Panc1 (cell line): ENCODE results near the gene EEF2K. TPM values are rescaled to one million over a fixed set of nuclear protein-coding genes. Genes with fewer than 3 reads are reported as not detected.

ENCODE experiments used
- ATAC-seq: fragments of 200-7000 bp; cut with Tn5 transposase; 2 replicates; pipeline ENCODE4 v1.9.1; 2020; ENCODE audit warnings: mild to moderate bottlenecking, moderate library complexity
- BruUV-seq: library from RNA; stranded (reverse); fragments of 400-500 nt; replicated peaks from 2 replicates; lab custom pipeline; 2021; lab: Mats Ljungman, UMichigan
- CTCF ChIA-PET: fragments of 300-600 bp; sonication (Branson Sonifier 250); formaldehyde crosslinking; loops from one replicate; lab custom pipeline; 2022; ENCODE audit warnings: antibody characterized with exemption; lab: Charles Lee
- POLR2A ChIA-PET: fragments of 300-600 bp; sonication (Branson Sonifier 250); formaldehyde crosslinking; loops from one replicate; lab custom pipeline; 2022; ENCODE audit warnings: antibody characterized with exemption; lab: Charles Lee
- DNase-seq: peaks from one replicate; pipeline ENCODE4 v3.0.0-alpha.2; 2010; ENCODE audit warnings: low read depth, low spot score
- H3K27ac ChIP-seq: 2 replicates; pipeline ENCODE4 v1.5.1; 2011; ENCODE audit warnings: mild to moderate bottlenecking, low read length, inconsistent platforms
- H3K27me3 ChIP-seq: fragments of 200-500 bp; sonication (Bioruptor generic); 2 replicates; pipeline ENCODE4 v1.6.0; 2014; ENCODE audit warnings: low read length, inconsistent platforms; ENCODE audit not compliant: control insufficient read depth, insufficient read depth
- H3K36me3 ChIP-seq: fragments of 200-500 bp; sonication (Bioruptor generic); 2 replicates; pipeline ENCODE4 v1.5.1; 2014; ENCODE audit warnings: inconsistent platforms, mild to moderate bottlenecking, low read length, moderate library complexity; ENCODE audit not compliant: control insufficient read depth, insufficient read depth
- H3K4me1 ChIP-seq: 2 replicates; pipeline ENCODE4 v1.5.1; 2011; ENCODE audit warnings: inconsistent platforms, mild to moderate bottlenecking, low read length, moderate library complexity; ENCODE audit not compliant: control insufficient read depth, insufficient read depth
- H3K4me3 ChIP-seq, 2 experiments: 2 replicates each; pipeline ENCODE4 v1.5.1; 2011 to 2012; ENCODE audit warnings: low read depth in 2 of 2, low read length in 2 of 2, mild to moderate bottlenecking in 2 of 2, inconsistent platforms in 1 of 2, moderate library complexity in 1 of 2
- H3K9me3 ChIP-seq: fragments of 200-500 bp; sonication (Bioruptor generic); 2 replicates; pipeline ENCODE4 v1.5.1; 2014; ENCODE audit warnings: low read depth, mild to moderate bottlenecking, inconsistent platforms, low read length, moderate library complexity; ENCODE audit not compliant: control insufficient read depth, insufficient read depth
- POLR2AphosphoS5 ChIP-seq: IDR thresholded peaks from 2 replicates; pipeline ENCODE4 v1.6.1; 2012; ENCODE audit warnings: mild to moderate bottlenecking, low read depth, low read length, moderate library complexity
- REST ChIP-seq, 2 experiments: IDR thresholded peaks; 2 replicates each; pipeline ENCODE4 v1.6.1; 2011 to 2012; ENCODE audit warnings: low read depth in 2 of 2, control low read depth in 1 of 2, low read length in 1 of 2, mild to moderate bottlenecking in 1 of 2, moderate library complexity in 1 of 2; ENCODE audit not compliant: insufficient read depth in 1 of 2
- SIN3A ChIP-seq: IDR thresholded peaks from 2 replicates; pipeline ENCODE4 v1.6.1; 2012; ENCODE audit warnings: low read depth, mild to moderate bottlenecking, low read length, moderate library complexity, borderline replicate concordance; ENCODE audit not compliant: insufficient read depth
- TCF7L2 ChIP-seq: IDR thresholded peaks from 2 replicates; pipeline ENCODE4 v1.6.1; 2011; ENCODE audit warnings: mild to moderate bottlenecking, low read depth, low read length, inconsistent platforms
- in situ Hi-C: cut with HindIII; loops from 2 replicates; pipeline ENCODE4 v1.10.0; 2016; ENCODE audit warnings: low sequenced_read_pairs, low pct_unique_long_range_greater_than_20kb
- intact Hi-C: fragments of 100-400 bp; cut with micrococcal nuclease; formaldehyde crosslinking; loops from one replicate; pipeline ENCODE4 v1.10.0; 2022; ENCODE audit not compliant: unreplicated experiment
- total RNA-seq: library from RNA; stranded (reverse); gene quantifications from one replicate; pipeline ENCODE4 v1.2.1, GENCODE V29; 2021; ENCODE audit not compliant: unreplicated experiment
- TF ChIP-seq, protein P1 (sequence below): fragments of 450-650 bp; IDR thresholded peaks from 2 replicates; pipeline ENCODE4 v1.5.1; 2017; ENCODE audit warnings: mild to moderate bottlenecking

EEF2K gene
- total RNA-seq, 1 experiment from 2014 or later = 15.0 TPM

DNA sequence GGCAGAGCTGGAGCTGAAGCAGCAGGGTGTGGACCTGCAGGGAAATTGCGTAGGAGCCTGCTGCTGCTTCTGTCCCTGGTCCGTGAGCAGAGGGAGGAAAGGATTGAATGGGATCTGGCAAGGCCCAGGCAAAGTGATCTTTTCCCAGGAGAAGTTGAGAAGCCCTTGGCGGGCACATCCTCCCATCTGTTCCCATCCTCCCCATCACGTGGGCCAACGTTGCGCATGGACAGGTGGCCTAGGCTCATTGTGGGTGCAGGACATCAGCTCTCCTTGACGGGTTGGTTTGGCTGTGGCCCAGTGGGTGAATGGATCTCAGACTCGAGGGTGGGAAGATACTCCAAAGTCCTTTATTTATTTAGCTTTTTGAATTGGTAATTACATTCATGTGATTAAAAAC is 61.7 kb downstream of the EEF2K start:
- CTCF ChIA-PET = no interaction called here
- no peaks in the 10 kb centered on the region for H3K36me3 ChIP-seq
- no peaks in the 10 kb centered on the region for H3K4me1 ChIP-seq
- POLR2A ChIA-PET = interaction anchor here (0.6 kb wide), 1 partner anchor 21 kb away, joined by 4 read pairs; no protein-coding TSS in a partner anchor
- H3K27me3 ChIP-seq = no peaks in the 10 kb centered on the region
- ATAC-seq (no peak), DNase-seq (no peak)
- in situ Hi-C loops = no loop called here
- H3K4me3 ChIP-seq = no peak overlapping the region
- TF ChIP-seq SIN3A (no peak), TCF7L2 (no peak)
- no peak overlapping the region for H3K27ac ChIP-seq
- intact Hi-C loops = no loop called here
- BruUV-seq = no TSS peak
- H3K9me3 ChIP-seq = no peaks in the 10 kb centered on the region

DNA sequence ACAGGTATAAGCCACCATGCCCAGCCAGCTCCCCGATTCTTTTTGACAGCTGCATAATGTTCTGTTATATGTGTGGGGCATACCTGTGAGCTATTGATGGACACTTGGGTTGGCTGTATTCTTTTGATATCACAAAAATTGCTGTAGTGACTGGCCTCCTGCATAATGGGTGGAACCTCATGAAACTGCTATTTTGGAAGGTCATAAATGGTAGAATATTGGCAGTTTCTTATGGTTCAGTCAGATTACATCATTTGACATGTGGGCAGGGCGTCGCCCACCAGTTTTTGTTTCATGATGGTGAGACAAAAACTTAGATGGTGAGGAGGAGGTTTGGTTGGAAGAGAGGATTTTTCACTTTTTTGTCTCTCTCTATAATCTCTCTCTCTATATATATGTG is 64.4 kb downstream of the EEF2K start:
- H3K4me1 ChIP-seq = no peaks in the 10 kb centered on the region
- H3K36me3 ChIP-seq = no peaks in the 10 kb centered on the region
- ATAC-seq (no peak), DNase-seq (no peak)
- no peaks in the 10 kb centered on the region for H3K9me3 ChIP-seq
- intact Hi-C loops (no loop called here), in situ Hi-C loops (no loop called here)
- TF ChIP-seq TCF7L2 (no peak), POLR2AphosphoS5 (no peak), REST (IDR thresholded peaks at IDR 0.05; ENCODE audit: insufficient read depth in 1 of 2, low read depth in 2 of 2, low read length in 1 of 2) (no peak), SIN3A (no peak)
- TF ChIP-seq, protein P1, sequence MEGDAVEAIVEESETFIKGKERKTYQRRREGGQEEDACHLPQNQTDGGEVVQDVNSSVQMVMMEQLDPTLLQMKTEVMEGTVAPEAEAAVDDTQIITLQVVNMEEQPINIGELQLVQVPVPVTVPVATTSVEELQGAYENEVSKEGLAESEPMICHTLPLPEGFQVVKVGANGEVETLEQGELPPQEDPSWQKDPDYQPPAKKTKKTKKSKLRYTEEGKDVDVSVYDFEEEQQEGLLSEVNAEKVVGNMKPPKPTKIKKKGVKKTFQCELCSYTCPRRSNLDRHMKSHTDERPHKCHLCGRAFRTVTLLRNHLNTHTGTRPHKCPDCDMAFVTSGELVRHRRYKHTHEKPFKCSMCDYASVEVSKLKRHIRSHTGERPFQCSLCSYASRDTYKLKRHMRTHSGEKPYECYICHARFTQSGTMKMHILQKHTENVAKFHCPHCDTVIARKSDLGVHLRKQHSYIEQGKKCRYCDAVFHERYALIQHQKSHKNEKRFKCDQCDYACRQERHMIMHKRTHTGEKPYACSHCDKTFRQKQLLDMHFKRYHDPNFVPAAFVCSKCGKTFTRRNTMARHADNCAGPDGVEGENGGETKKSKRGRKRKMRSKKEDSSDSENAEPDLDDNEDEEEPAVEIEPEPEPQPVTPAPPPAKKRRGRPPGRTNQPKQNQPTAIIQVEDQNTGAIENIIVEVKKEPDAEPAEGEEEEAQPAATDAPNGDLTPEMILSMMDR = no peak
- no peak overlapping the region for H3K4me3 ChIP-seq
- no peak overlapping the region for H3K27ac ChIP-seq
- no TSS peak for BruUV-seq
- ChIA-PET POLR2A (no interaction called here), CTCF (no interaction called here)
- no peaks in the 10 kb centered on the region for H3K27me3 ChIP-seq

GRCh38 chr16:22272870-22273650 is 67.0 kb downstream of the EEF2K start:
- H3K27me3 ChIP-seq = no peaks in the 10 kb centered on the region
- H3K27ac ChIP-seq = no peak overlapping the region
- no TSS peak for BruUV-seq
- ChIA-PET POLR2A (no interaction called here), CTCF (interaction anchor here (0.8 kb wide), 1 partner anchor 82 kb away, joined by 3 read pairs; no protein-coding TSS in a partner anchor)
- intact Hi-C loops (no loop called here), in situ Hi-C loops (no loop called here)
- no peaks in the 10 kb centered on the region for H3K36me3 ChIP-seq
- no peaks in the 10 kb centered on the region for H3K4me1 ChIP-seq
- H3K9me3 ChIP-seq = no peaks in the 10 kb centered on the region
- no peak overlapping the region for H3K4me3 ChIP-seq
- TF ChIP-seq, protein P1 = no peak
- no peak for ATAC-seq
- DNase-seq = no peak
